GM12878 (cell line): Measurements from ENCODE around the gene DCDC1. TPM values are rescaled to one million over a fixed set of nuclear protein-coding genes. Genes with fewer than 3 reads are reported as not detected.

ENCODE experiments used
- ATAC-seq: fragments of 200-7000 bp; cut with Tn5 transposase; 3 replicates; pipeline ENCODE4 v1.9.1; 2020; ENCODE audit warnings: mild to moderate bottlenecking, moderate library complexity
- BruUV-seq: library from RNA; stranded (reverse); fragments of 400-500 nt; replicated peaks from 2 replicates; lab custom pipeline; 2021; lab: Mats Ljungman, UMichigan
- CTCF ChIA-PET: fragments of 300-600 bp; sonication (Branson Sonifier 250); formaldehyde crosslinking; extraction: SDS; loops from one replicate; lab custom pipeline; 2021; ENCODE audit warnings: inconsistent platforms; lab: Yijun Ruan, JAX
- POLR2A ChIA-PET: fragments of 350-600 bp; formaldehyde crosslinking; extraction: SDS; loops from one replicate; lab custom pipeline; 2021; ENCODE audit warnings: inconsistent platforms; lab: Charles Lee
- RAD21 ChIA-PET: fragments of 300-600 bp; sonication (Branson Sonifier 250); formaldehyde crosslinking; loops from one replicate; lab custom pipeline; 2023; ENCODE audit warnings: antibody characterized with exemption; ENCODE audit not compliant: unreplicated experiment; lab: Charles Lee
- SMC1A ChIA-PET: fragments of 300-600 bp; sonication (Branson Sonifier 250); formaldehyde crosslinking; loops from one replicate; lab custom pipeline; 2023; ENCODE audit not compliant: unreplicated experiment, uncharacterized antibody; lab: Charles Lee
- DNase-seq: peaks from one replicate; pipeline ENCODE4 v3.0.0-alpha.2; 2011; ENCODE audit warnings: low read depth, low spot score
- FAIRE-seq: peaks from 3 replicates; lab custom pipeline; 2011; peaks lifted over from hg19 to GRCh38; lab: Jason Lieb, UNC
- H2AFZ ChIP-seq: 2 replicates; pipeline ENCODE4 v1.6.0; 2011; ENCODE audit warnings: low read depth, low read length, control low read depth; ENCODE audit not compliant: control insufficient read depth
- H3K27ac ChIP-seq: 2 replicates; pipeline ENCODE4 v1.5.1; 2011; ENCODE audit warnings: control low read depth; ENCODE audit not compliant: control insufficient read depth, insufficient read depth
- H3K27me3 ChIP-seq, 2 experiments: replicated peaks in 1 of 2; 2 replicates each; pipeline versions ENCODE4 v1.6.0 to v1.6.1; 2011; ENCODE audit warnings: low read length in 1 of 2; ENCODE audit not compliant: control insufficient read depth in 2 of 2, insufficient read depth in 2 of 2
- H3K36me3 ChIP-seq, 2 experiments: 2 replicates each; pipeline ENCODE4 v1.5.1; 2011; ENCODE audit warnings: low read length in 1 of 2; ENCODE audit not compliant: control insufficient read depth in 2 of 2, insufficient read depth in 2 of 2
- H3K4me1 ChIP-seq: 2 replicates; pipeline ENCODE4 v1.6.1; 2011; ENCODE audit warnings: mild to moderate bottlenecking, low read length, moderate library complexity, mixed read lengths; ENCODE audit not compliant: control insufficient read depth, insufficient read depth
- H3K4me2 ChIP-seq: 2 replicates; pipeline ENCODE4 v1.6.0; 2011; ENCODE audit warnings: control low read depth; ENCODE audit not compliant: control insufficient read depth, insufficient read depth
- H3K4me3 ChIP-seq: fragments of 200-600 bp; sonication (generic); 2 replicates; pipeline ENCODE4 v1.5.1; 2016
- H3K79me2 ChIP-seq: 2 replicates; pipeline ENCODE4 v1.6.0; 2011; ENCODE audit warnings: low read length; ENCODE audit not compliant: control insufficient read depth, insufficient read depth
- H3K9ac ChIP-seq: 2 replicates; pipeline ENCODE4 v1.8.0; 2011; ENCODE audit warnings: low read length, control low read depth, mixed read lengths; ENCODE audit not compliant: control insufficient read depth, insufficient read depth
- H3K9me3 ChIP-seq: replicated peaks from 3 replicates; pipeline ENCODE4 v1.5.1; 2011; ENCODE audit warnings: mild to moderate bottlenecking, low read length; ENCODE audit not compliant: control insufficient read depth, insufficient read depth
- H4K20me1 ChIP-seq: 2 replicates; pipeline ENCODE4 v1.6.0; 2011; ENCODE audit not compliant: control insufficient read depth, insufficient read depth
- CEBPB ChIP-seq, 2 experiments: fragments of 150-350 bp in 1 of 2; IDR thresholded peaks; 2 replicates each; pipeline ENCODE4 v1.6.1; 2012 to 2014; ENCODE audit warnings: low read depth in 2 of 2, low read length in 2 of 2, borderline replicate concordance in 1 of 2, inconsistent platforms in 1 of 2
- CHD2 ChIP-seq: IDR thresholded peaks from 2 replicates; pipeline ENCODE4 v1.6.1; 2011; ENCODE audit warnings: low read depth, low read length, improper control_type of control experiment, borderline replicate concordance
- DPF2 ChIP-seq: fragments of 450-650 bp; IDR thresholded peaks from 2 replicates; pipeline ENCODE4 v1.6.1; 2017; ENCODE audit warnings: mild to moderate bottlenecking
- EED ChIP-seq: sonication (generic); IDR thresholded peaks from 2 replicates; pipeline ENCODE4 v1.6.1; 2016; ENCODE audit warnings: antibody characterized with exemption, low read depth
- ESRRA ChIP-seq: IDR thresholded peaks from 2 replicates; pipeline ENCODE4 v1.6.1; 2012; ENCODE audit warnings: mild to moderate bottlenecking, low read length, improper control_type of control experiment
- GABPA ChIP-seq: IDR thresholded peaks from 2 replicates; pipeline ENCODE4 v1.6.1; 2014; ENCODE audit warnings: antibody characterized with exemption, low read depth, mild to moderate bottlenecking, inconsistent platforms
- JUNB ChIP-seq: IDR thresholded peaks from 2 replicates; pipeline ENCODE4 v1.6.1; 2016; ENCODE audit warnings: antibody characterized with exemption, mild to moderate bottlenecking
- NR2C1 ChIP-seq: fragments of 450-650 bp; IDR thresholded peaks from 2 replicates; pipeline ENCODE4 v1.6.1; 2017; ENCODE audit warnings: antibody characterized with exemption, mild to moderate bottlenecking, moderate library complexity
- RB1 ChIP-seq: fragments of 450-650 bp; formaldehyde crosslinking; IDR thresholded peaks from 2 replicates; pipeline ENCODE4 v1.6.1; 2017; ENCODE audit warnings: mild to moderate bottlenecking, borderline replicate concordance
- SPI1 ChIP-seq: IDR thresholded peaks from 2 replicates; pipeline ENCODE4 v1.6.1; 2011; ENCODE audit warnings: low read depth, mild to moderate bottlenecking, low read length, moderate library complexity, borderline replicate concordance; ENCODE audit not compliant: insufficient read depth
- ZNF384 ChIP-seq: IDR thresholded peaks from 2 replicates; pipeline ENCODE4 v1.6.1; 2012; ENCODE audit warnings: low read depth, mild to moderate bottlenecking, low read length, improper control_type of control experiment, borderline replicate concordance
- WGBS: methylation state at CpG from one replicate; pipeline ENCODE4 v1.1.6; 2016; ENCODE audit warnings: low lambda C conversion rate; ENCODE audit not compliant: insufficient replicate concordance, insufficient coverage; ENCODE audit errors: missing lambda C conversion rate; 5-methylcytosine and 5-hydroxymethylcytosine counted together
- in situ Hi-C: fragments of 300-500 bp; cut with MboI; formaldehyde crosslinking; loops from 9 replicates; pipeline ENCODE4 v1.14.3; 2018; ENCODE audit warnings: mixed read lengths
- intact Hi-C: fragments of 100-400 bp; cut with micrococcal nuclease; formaldehyde crosslinking; loops from one replicate; pipeline ENCODE4 v1.14.2; 2022; ENCODE audit not compliant: unreplicated experiment
- polyA plus RNA-seq, 11 experiments: library from polyadenylated mRNA; depleted of rRNA in 4 of 11; unstranded in 6 of 11; stranded (reverse) in 5 of 11; fragments of >200 nt; fragmentation: Nextera tagmentation in 4 of 11; fragmentation: Illumina TruSeq in 1 of 11; extraction: Ambion mirVana in 4 of 11; extraction: Trizol in 1 of 11; gene quantifications; 1 replicate in 1 of 11; 2 replicates in 10 of 11; pipeline versions ENCODE4 v1.2.1 to v1.2.3, GENCODE V29; 2011 to 2016; ENCODE audit warnings: inconsistent platforms in 2 of 11, missing spikeins in 2 of 11, low read depth in 1 of 11
- total RNA-seq, 4 experiments: library from RNA; depleted of rRNA in 3 of 4; stranded (reverse); fragments of >200 nt in 3 of 4; fragmentation: Illumina TruSeq in 1 of 4; extraction: Trizol in 1 of 4; gene quantifications; 2 replicates each; pipeline versions ENCODE4 v1.2.1 to v1.2.3, GENCODE V29; 2013 to 2021
- TF ChIP-seq, protein P1 (sequence below), 3 experiments: IDR thresholded peaks in 2 of 3; conservative IDR thresholded peaks in 1 of 3; 2 replicates each; pipeline ENCODE4 v1.5.1; 2011; ENCODE audit warnings: low read depth in 3 of 3, low read length in 3 of 3, mild to moderate bottlenecking in 3 of 3, control low read depth in 2 of 3, moderate library complexity in 2 of 3, inconsistent platforms in 1 of 3, mixed read lengths in 1 of 3; ENCODE audit not compliant: control insufficient read depth in 2 of 3, insufficient read depth in 1 of 3; ENCODE audit errors: extremely low read depth in 1 of 3
- TF ChIP-seq, protein P2 (sequence below): fragments of 450-650 bp; IDR thresholded peaks from 2 replicates; pipeline ENCODE4 v1.6.1; 2016; ENCODE audit warnings: mild to moderate bottlenecking, moderate library complexity, borderline replicate concordance
- TF ChIP-seq, protein P3 (sequence below): IDR thresholded peaks from 2 replicates; pipeline ENCODE4 v1.6.1; 2012; ENCODE audit warnings: low read length, inconsistent platforms

Gene DCDC1
- total and polyA plus RNA-seq, 10 of the 15 experiments (the other 5 are each of a cell fraction or from before 2014, with no cell fraction given) = not detected

DNA sequence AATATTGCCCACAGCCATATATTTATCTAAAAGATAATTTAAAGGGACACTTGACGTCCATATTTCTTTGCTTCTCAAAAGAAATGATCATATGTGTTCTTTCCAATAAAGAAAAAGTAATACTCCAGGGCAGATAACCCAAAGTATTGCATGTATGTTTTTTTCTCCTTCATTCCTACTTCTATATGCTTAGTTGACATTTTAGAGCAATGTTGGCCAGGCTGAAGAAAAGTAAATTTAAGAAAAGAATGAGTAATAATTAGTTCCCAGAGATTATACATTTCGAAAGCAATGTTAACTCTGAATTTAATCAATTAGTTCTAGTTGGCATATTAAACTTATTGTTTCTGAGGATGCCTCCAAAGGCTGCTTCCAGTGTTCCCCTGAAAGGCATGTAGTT, 48.3 kb upstream of the DCDC1 start (continued):
- TF ChIP-seq, protein P1, sequence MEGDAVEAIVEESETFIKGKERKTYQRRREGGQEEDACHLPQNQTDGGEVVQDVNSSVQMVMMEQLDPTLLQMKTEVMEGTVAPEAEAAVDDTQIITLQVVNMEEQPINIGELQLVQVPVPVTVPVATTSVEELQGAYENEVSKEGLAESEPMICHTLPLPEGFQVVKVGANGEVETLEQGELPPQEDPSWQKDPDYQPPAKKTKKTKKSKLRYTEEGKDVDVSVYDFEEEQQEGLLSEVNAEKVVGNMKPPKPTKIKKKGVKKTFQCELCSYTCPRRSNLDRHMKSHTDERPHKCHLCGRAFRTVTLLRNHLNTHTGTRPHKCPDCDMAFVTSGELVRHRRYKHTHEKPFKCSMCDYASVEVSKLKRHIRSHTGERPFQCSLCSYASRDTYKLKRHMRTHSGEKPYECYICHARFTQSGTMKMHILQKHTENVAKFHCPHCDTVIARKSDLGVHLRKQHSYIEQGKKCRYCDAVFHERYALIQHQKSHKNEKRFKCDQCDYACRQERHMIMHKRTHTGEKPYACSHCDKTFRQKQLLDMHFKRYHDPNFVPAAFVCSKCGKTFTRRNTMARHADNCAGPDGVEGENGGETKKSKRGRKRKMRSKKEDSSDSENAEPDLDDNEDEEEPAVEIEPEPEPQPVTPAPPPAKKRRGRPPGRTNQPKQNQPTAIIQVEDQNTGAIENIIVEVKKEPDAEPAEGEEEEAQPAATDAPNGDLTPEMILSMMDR (IDR thresholded peaks at IDR 0.05 in 2 of 3, conservative IDR thresholded peaks at IDR 0.05 in 1 of 3; ENCODE audit: control insufficient read depth in 2 of 3, extremely low read depth in 1 of 3, insufficient read depth in 1 of 3, low read depth in 3 of 3, low read length in 3 of 3) = no peak
- TF ChIP-seq ESRRA (no peak), GABPA (no peak), NR2C1 (no peak), JUNB (no peak), CEBPB (IDR thresholded peaks at IDR 0.05; ENCODE audit: borderline replicate concordance in 1 of 2, low read depth in 2 of 2, low read length in 2 of 2) (no peak), EED (no peak), DPF2 (no peak), RB1 (no peak), ZNF384 (no peak), CHD2 (no peak), SPI1 (no peak)
- TF ChIP-seq, all 136 proteins: peak for 0

DNA sequence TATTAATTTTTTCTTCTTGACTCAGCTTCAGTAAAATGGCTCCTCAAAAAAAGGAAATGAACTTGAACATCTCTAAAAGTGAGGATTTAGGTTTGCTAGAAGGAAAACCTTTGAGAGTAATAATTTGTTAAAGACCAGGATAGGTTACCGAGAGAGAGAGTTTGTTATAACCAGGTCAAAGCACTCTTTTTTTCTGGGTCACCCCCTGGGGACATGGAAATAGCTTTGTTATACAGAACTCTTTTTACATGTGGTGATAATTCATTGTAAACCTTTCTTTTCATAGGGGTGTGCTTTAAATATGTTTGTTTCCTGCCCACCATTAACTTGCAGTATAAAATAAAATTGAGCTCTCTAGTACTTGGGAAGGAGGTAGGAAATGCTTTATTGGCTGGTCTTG, 47.8 kb upstream of the DCDC1 start:
- Histone ChIP-seq H3K27ac (no peak overlapping the region), H3K9me3 (no peaks in the 10 kb centered on the region), H3K4me3 (no peak overlapping the region), H2AFZ (no peak overlapping the region), H4K20me1 (no peaks in the 10 kb centered on the region), H3K9ac (no peak overlapping the region), H3K36me3 (no peaks in the 10 kb centered on the region; a peak in 2 of 4 replicates), H3K4me1 (no peaks in the 10 kb centered on the region), H3K27me3 (no peaks in the 10 kb centered on the region), H3K79me2 (no peaks in the 10 kb centered on the region), H3K4me2 (no peak overlapping the region)
- ChIA-PET RAD21 (no interaction called here), POLR2A (no interaction called here), SMC1A (interaction anchor here (1.1 to 1.6 kb wide), 2 partner anchors 11 to 18 kb away, joined by 3 to 4 read pairs; no protein-coding TSS in a partner anchor), CTCF (interaction anchor here (0.6 to 2.0 kb wide), 3 partner anchors 19 to 541 kb away, joined by 3 to 5 read pairs (median 3); no protein-coding TSS in a partner anchor)
- ATAC-seq (no peak), FAIRE-seq (no peak), DNase-seq (no peak)
- BruUV-seq = no TSS peak
- WGBS = 94% methylated on average over 1 of the region's 1 CpG
- in situ Hi-C loops = no loop called here
- intact Hi-C loops = no loop called here
- TF ChIP-seq, protein P2, sequence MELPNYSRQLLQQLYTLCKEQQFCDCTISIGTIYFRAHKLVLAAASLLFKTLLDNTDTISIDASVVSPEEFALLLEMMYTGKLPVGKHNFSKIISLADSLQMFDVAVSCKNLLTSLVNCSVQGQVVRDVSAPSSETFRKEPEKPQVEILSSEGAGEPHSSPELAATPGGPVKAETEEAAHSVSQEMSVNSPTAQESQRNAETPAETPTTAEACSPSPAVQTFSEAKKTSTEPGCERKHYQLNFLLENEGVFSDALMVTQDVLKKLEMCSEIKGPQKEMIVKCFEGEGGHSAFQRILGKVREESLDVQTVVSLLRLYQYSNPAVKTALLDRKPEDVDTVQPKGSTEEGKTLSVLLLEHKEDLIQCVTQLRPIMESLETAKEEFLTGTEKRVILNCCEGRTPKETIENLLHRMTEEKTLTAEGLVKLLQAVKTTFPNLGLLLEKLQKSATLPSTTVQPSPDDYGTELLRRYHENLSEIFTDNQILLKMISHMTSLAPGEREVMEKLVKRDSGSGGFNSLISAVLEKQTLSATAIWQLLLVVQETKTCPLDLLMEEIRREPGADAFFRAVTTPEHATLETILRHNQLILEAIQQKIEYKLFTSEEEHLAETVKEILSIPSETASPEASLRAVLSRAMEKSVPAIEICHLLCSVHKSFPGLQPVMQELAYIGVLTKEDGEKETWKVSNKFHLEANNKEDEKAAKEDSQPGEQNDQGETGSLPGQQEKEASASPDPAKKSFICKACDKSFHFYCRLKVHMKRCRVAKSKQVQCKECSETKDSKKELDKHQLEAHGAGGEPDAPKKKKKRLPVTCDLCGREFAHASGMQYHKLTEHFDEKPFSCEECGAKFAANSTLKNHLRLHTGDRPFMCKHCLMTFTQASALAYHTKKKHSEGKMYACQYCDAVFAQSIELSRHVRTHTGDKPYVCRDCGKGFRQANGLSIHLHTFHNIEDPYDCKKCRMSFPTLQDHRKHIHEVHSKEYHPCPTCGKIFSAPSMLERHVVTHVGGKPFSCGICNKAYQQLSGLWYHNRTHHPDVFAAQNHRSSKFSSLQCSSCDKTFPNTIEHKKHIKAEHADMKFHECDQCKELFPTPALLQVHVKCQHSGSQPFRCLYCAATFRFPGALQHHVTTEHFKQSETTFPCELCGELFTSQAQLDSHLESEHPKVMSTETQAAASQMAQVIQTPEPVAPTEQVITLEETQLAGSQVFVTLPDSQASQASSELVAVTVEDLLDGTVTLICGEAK = no peak
- TF ChIP-seq, protein P3, sequence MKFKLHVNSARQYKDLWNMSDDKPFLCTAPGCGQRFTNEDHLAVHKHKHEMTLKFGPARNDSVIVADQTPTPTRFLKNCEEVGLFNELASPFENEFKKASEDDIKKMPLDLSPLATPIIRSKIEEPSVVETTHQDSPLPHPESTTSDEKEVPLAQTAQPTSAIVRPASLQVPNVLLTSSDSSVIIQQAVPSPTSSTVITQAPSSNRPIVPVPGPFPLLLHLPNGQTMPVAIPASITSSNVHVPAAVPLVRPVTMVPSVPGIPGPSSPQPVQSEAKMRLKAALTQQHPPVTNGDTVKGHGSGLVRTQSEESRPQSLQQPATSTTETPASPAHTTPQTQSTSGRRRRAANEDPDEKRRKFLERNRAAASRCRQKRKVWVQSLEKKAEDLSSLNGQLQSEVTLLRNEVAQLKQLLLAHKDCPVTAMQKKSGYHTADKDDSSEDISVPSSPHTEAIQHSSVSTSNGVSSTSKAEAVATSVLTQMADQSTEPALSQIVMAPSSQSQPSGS = no peak
